Measurements from ENCODE around the gene BRSK2. TPM values are rescaled to one million over a fixed set of nuclear protein-coding genes. Genes with fewer than 3 reads are reported as not detected.

BRSK2 gene
- polyA plus RNA-seq, 1 of the 3 experiments (the other 2 are of a cell fraction) = 0.64 TPM

GRCh38 chr11:1484061-1484671 lies 94.4 kb downstream of the BRSK2 start:
- Histone ChIP-seq H4K20me1 (ENCODE audit: insufficient read depth) (peaks cover 64% of the 10 kb centered on the region), H3K79me2 (ENCODE audit: insufficient read depth) (peaks cover 13% of the 10 kb centered on the region; the same call in 1 of the 2 replicates)
- WGBS (ENCODE audit: low lambda C conversion rate) = 90% methylated on average over 4 of the region's 17 CpGs

More at GRCh38 chr11:1484061-1484671, 94.4 kb downstream of the BRSK2 start:
- Histone ChIP-seq H3F3A (replicated peaks; ENCODE audit: insufficient read depth) (no peaks in the 10 kb centered on the region), H3K27ac (ENCODE audit: low read depth in 2 of 2, low read length in 1 of 2) (no peak overlapping the region; a peak in 1 of 4 replicates), H3K4me1 (ENCODE audit: control insufficient read depth in 1 of 2, insufficient read depth in 2 of 2, low read depth in 1 of 2, low read length in 1 of 2) (peaks cover 0 to 34% of the 10 kb centered on the region in 2 experiments; a peak in 1 of 4 replicates), H2AFZ (ENCODE audit: low read depth) (no peak overlapping the region), H3K9me3 (no peaks in the 10 kb centered on the region), H3K9me2 (no peaks in the 10 kb centered on the region), H3K9ac (no peak overlapping the region), H3K4me3 (ENCODE audit: low read depth in 2 of 2, low read length in 1 of 2) (no peak overlapping the region), H3K27me3 (ENCODE audit: insufficient read depth) (no peaks in the 10 kb centered on the region), H3K4me2 (no peak overlapping the region), H3K36me3 (replicated peaks in 1 of 2; ENCODE audit: control insufficient read depth in 1 of 2, insufficient read depth in 2 of 2, low read length in 1 of 2) (peaks cover 0 to 14% of the 10 kb centered on the region in 2 experiments)
- POLR2A ChIA-PET = no interaction called here
- DNase-seq = no peak
- TF ChIP-seq TAF1 (IDR thresholded peaks at IDR 0.05; ENCODE audit: borderline replicate concordance, low read depth, low read length) (no peak), CTCF (IDR thresholded peaks at IDR 0.05) (no peak), JUND (IDR thresholded peaks at IDR 0.05) (no peak), USF2 (IDR thresholded peaks at IDR 0.05; ENCODE audit: borderline replicate concordance, low read depth, low read length) (no peak), MEF2A (IDR thresholded peaks at IDR 0.05; ENCODE audit: borderline replicate concordance, low read depth) (no peak), PBX3 (IDR thresholded peaks at IDR 0.05) (no peak), CHD2 (IDR thresholded peaks at IDR 0.05; ENCODE audit: low read length, partially characterized antibody) (no peak), RCOR1 (IDR thresholded peaks at IDR 0.05; ENCODE audit: low read length) (no peak), TEAD4 (IDR thresholded peaks at IDR 0.05; ENCODE audit: borderline replicate concordance, insufficient read depth) (no peak), TCF12 (IDR thresholded peaks at IDR 0.05) (no peak), MAX (IDR thresholded peaks at IDR 0.05; ENCODE audit: low read depth) (no peak), SMC3 (IDR thresholded peaks at IDR 0.05; ENCODE audit: low read depth, low read length) (no peak), ZBTB33 (IDR thresholded peaks at IDR 0.05; ENCODE audit: borderline replicate concordance, low read depth) (no peak), FOSL2 (IDR thresholded peaks at IDR 0.05; ENCODE audit: borderline replicate concordance, low read depth) (no peak), FOXJ3 (CRISPR knock-in tag; IDR thresholded peaks at IDR 0.05) (no peak), SIN3A (IDR thresholded peaks at IDR 0.05; ENCODE audit: borderline replicate concordance, low read depth, low read length) (no peak), NFIC (IDR thresholded peaks at IDR 0.05; ENCODE audit: borderline replicate concordance) (no peak), RXRA (IDR thresholded peaks at IDR 0.05; ENCODE audit: borderline replicate concordance, low read depth) (no peak)
- CTCF ChIA-PET = no interaction called here
